Stimulated activated CD4-positive, alpha-beta T cell treated with anti-CD3 and anti-CD28 coated beads, Interleukin-12 subunit alpha, Interleukin-12 subunit beta, amount 100 ng/mL, for 4 hours (primary cell): Measurements from ENCODE around the gene CYP4F12.
"Not testable (repeated sequence)": the region's sequence is repeated elsewhere in the genome, so short reads cannot be mapped to it uniquely, and the experiment has no call there.

Source experiments
- DNase-seq: peaks from one replicate; pipeline ENCODE4 v3.0.0-alpha.2; 2020

CYP4F12 gene

DNA sequence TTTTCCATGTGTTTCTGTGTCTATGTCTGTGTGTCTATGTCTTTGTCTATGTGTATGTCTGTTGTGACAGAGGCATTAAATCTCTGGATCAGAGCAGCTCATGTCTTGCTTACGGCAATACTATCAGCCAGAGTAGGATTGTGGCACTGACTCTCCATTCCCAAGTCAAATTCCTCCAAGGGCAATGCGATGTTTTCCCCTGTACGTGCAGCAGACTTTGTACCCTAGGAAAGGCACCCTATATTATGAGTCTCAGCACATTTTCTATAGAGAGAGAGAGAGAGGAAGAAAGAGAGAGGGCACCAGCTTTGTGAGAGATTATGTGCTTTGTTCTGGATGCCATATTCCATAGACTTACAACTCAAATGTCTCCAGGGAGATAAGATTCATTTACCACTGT lies 21.1 kb upstream of the CYP4F12 start:
- no peak for DNase-seq

DNA sequence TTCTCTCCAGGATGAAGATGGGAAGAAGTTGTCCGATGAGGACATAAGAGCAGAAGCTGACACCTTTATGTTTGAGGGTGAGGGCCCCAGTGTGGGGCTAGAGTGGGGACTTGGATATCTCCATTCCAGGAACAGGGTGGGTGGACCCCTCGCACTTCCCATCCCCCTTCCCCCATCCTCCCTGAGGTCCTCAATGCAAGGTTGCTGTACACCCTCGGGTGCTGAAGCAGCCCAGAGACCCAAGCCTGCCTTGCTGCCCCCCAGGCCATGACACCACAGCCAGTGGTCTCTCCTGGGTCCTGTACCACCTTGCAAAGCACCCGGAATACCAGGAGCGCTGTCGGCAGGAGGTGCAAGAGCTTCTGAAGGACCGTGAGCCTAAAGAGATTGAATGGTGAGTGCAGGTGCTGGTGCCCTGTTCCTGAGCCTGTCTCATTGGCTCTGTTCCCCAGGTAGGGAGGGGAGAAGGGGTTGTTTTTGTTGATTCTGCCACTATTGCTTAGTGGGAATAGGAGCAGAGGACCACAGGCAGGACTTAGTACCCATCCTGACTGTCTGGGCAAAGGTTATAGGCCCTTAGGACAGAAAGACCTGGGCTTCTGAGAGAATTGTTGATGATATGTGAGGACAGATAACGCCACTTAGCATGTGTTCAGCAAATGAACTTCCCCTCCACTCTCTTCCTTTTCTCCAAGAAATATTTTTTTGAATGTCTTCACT lies 20.2 kb upstream of the CYP4F12 start:
- no peak for DNase-seq

DNA sequence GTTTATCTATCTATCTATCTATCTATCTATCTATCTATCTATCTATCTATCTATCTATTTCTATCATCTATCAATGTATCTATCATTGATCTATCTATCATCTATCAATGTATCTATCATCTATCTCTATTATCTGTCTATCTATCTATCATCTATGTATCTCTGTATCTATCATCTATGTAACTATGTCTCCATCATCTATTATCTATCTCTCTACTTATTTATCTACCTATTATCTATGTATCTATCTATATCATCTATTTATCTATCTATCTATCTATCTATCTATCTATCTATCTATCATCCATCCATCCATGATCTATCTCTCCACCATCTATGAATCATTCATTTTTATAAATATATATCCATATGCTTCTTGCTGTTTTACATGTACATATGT lies 16.4 kb upstream of the CYP4F12 start:
- DNase-seq: no peak

DNA sequence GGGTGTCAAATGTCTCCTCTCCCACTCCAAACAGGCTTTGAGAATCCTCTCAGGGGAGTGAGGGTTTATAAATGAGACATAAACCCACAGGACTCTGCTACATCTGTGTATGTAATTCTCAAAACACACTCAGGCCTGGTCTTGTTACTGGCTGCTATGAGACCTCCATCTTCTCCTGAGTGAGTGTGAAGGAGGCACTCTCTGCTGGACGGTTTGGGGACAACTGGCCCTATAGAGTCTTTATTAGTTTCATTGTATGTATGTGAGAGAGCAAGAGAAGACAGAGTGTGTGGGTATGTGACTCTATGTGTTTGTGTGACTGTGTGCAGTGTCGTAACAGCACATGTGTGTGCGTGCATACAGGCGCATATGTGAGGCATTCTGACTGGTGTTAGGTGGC lies 9.6 kb upstream of the CYP4F12 start:
- no peak for DNase-seq

DNA sequence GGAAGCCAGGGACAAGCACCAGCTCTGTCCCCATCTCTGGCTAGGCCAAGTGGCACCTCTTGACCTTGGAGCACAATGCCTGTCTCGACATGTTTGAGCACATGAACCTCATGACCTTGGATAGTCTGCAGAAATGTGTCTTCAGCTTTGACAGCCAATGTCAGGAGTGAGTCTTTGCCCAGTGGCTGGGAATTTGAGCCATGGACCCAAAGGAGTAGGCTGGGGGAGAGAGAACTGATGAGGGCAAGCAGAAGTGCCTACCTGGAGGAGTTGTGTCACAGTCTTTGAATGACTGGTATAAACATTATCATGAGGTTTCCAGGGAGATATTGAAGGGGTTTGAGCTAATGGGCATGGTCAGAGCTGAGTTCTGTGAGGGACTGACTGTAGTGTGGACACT lies 6.7 kb upstream of the CYP4F12 start:
- no peak for DNase-seq

DNA sequence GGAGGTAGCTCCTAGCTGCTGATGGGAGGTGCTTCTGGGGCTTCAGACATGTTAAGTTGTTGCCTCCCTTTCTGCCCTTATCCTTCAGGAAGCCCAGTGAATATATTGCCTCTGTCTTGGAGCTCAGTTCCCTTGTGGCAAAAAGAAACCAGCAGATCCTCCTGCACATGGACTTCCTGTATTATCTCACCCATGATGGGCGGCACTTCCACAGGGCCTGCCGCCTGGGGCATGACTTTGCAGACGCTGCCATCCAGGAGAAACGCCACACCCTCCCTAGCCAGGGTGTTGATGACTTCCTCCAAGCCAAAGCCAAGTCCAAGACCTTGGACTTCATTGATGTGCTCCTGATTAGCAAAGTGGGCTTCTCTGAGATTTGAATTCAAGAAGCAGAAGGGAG lies 6.0 kb upstream of the CYP4F12 start:
- DNase-seq: no peak

DNA sequence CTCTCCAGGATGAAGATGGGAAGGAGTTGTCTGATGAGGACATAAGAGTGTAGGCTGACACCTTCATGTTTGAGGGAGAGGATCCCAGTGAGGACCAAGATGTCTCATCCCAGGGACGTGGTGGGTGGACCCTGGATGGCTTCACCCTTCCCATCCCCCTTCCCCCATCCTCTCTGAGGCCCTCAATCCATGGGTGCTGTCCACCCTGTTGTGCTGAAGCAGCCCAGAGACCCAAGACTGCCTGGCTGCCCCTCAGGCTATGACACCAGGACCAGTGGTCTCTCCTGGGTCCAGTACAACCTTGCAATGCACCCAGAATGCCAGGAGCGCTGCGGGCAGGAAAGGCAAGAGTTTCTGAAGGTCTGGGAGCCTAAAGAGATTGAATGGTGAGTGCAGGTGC lies 3.4 kb upstream of the CYP4F12 start:
- DNase-seq: no peak

DNA sequence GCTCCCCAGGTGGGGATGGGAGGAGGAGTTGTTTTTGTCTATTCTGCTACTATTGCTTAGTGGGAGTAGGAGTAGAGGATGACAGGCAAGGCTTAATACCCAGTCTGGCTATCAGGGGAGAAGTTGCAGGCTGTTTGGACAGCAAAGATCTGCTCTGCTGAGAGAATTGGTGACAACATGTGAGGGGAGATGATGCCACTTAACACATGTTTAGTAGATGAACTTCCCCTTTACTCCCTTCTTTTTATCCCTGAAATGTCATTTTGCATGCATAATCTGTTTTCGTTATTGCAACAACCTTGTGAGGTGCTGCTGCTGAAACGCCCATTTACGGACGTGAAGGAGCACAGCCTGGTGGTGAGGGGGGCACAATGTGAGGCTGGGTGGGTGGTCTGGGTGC lies 3.0 kb upstream of the CYP4F12 start:
- DNase-seq: no peak

DNA sequence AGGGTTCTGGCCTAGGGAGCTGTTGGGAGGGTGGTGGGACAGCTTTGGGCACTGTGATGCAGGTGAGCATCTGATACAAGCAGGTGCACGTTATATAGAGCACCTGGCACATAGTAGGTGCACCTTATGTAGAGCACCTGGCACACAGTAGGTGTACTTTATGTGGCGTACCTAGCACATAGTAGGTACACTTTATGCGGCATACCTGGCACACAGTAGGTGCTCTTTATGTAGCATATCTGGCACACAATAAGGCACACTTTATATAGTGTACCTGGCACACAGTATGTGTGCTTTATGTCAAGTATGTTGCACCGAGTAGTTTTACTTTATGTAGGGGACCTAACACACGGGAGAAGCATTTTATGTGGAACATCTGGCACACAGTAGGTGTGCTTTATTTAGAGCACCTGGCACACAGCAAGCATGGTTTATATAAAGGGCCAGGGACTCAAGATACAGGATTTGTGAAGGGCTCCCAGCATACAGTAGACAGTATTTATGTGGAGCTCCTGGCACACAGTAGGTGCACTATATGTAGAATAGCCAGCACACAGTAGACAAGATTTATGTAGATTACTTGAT lies 1.6 kb upstream of the CYP4F12 start:
- no peak for DNase-seq

DNA sequence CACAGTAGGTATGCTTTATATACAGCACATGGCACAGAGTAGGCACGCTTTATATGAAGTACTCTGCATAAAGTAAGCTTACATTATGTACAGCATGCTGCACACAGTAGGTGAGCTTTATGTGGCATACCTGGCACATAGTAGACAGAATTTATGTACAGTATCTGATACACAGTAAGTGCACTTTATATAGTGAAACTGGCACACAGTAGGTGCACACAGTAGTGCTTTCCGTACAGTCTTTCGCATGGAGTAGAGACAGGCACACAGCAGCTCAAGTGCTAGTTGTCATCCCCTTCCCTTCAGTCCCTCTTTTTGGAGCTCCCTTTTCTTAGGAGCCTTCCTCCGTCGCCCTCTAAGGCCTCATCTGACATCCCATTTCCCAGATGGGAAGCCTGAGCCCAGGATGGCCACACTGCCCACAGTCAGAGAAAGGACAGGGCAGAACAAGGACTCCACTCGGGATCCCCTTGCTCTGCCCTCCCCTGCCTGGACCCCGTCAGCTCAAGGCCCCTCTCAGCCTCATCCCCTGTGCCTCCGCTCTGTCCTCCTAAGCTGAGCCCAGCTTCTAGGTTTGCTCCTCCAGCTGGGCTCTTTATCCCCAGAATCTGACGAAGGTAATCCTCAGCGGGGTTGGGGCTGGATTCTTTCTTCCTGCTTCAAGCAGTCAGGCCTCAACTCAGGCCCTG lies 852 bp upstream of the CYP4F12 start:
- no peak for DNase-seq

DNA sequence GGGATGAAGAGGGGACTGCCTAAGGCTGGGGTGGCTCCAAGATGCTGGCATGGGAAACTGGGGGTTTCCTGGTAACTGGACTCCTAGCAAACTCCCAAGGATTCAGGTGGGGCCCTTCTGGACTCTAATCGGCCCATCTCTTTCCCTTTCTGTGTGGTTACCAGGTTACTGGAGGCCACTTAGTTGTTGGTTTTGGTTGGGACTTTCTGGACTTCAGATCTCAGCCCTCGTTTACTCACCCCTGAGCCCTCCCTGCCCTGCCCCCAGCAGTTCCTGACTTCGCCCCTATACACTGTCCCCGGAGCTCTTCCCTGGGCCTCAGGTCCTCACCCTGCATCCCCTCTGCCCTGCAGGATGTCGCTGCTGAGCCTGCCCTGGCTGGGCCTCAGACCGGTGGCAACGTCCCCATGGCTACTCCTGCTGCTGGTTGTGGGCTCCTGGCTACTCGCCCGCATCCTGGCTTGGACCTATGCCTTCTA lies 328 bp downstream of the CYP4F12 start:
- DNase-seq: no peak

DNA sequence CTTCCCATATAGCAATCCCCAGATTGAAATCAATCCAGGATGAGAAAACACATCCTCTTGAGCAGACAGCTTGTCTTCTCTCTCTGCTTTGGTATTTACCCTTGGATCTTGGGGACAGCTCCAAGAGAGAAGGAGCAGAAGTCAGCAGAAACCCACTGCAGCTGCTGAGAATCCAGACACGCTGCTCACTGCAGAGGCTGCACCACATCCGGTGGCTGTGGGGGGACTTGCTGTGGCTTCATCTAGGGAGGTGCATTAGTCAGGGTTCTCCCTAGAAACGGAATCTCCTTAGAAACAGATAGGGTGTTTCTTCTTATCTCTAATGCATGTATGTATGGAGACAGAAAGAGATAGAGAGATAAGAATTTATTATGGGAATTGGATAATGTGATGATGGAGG lies 2.7 kb downstream of the CYP4F12 start:
- no peak for DNase-seq

DNA sequence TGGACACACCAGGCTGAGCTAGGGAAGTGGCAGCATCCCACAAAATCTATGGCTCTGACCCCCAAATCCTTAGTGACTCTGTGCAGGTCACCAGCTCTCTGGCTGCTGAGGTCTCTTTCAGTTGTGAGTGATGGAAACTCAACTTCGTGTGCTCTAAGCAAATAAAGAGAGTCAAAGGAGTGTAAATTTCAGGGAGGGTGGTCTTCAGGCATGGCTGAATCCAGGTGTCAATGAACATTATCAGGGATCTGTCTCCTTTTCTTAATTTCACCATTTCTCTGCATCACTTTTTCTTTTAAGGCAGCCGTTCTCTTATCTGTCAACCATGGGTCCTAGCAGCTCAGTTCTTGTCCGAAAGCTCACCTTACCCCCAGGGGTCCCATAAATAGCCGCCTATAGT lies 6.2 kb downstream of the CYP4F12 start:
- no peak for DNase-seq

DNA sequence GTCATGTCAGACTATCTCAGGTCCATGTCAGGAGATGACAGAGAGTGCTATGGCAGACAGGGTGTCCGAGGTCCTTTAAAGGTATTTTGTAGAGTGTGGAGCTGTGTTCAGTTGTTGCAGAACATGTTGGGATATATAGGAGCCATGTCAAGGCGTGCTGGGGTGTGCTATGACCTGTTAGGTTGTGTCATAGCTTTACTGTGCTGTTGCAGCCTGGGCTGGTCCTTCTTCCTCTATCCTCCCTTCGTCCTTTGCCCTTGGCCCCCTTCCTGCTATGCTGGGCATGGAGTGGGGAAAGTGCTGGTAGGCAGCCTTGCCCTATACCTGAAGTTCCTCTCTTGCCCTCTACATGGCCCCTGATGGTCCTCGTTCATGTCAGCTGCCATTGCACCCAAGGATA lies 7.0 kb downstream of the CYP4F12 start:
- DNase-seq: not testable (repeated sequence)

DNA sequence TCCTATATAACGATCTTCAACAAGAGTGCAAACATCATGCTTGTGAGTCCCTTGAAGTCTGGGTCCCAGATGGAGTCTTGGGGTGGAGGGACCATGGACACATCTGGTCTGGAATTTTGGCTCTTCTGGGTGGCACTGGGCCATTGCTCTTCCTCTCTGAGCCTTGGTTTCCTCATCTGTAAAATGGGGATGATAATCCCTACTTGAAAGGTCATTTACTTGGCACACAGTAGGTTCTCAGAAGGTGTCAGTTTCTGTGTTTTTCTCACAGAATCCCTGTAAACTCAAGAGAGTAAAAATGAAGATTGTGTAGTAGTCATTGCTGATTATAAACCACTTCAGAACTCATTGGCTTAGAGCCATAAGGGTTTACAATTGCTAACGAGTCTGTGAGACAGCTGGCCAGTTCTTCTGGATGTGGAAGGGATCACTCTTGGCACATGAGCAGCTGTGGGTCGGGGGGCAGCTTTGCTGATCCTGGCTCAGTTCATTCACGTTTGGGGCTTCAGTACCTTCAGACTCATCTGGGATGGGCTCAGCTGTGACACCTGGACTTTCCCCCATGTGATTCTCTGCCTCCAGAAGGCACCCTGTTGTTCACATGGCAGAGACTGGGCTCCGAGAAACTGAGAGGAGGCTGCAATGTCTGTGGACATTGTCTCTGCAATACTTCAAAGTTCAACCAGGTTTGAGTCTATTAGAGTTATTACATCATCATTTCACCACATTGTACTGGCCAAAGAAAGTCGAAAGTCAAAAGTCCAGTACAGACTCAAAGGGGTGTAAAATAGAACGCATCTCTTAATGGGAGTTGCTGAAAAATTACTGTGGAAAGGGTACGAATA lies 7.8 kb downstream of the CYP4F12 start:
- DNase-seq: no peak

DNA sequence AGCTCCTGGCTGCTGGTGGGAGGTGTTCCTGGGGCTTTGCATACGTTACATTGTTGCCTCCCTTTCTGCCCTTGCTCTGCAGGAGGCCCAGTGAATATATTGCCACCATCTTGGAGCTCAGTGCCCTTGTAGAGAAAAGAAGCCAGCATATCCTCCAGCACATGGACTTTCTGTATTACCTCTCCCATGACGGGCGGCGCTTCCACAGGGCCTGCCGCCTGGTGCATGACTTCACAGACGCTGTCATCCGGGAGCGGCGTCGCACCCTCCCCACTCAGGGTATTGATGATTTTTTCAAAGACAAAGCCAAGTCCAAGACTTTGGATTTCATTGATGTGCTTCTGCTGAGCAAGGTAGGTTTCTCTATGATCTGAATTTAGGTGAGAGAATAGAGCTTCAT lies 10.5 kb downstream of the CYP4F12 start:
- DNase-seq: no peak

DNA sequence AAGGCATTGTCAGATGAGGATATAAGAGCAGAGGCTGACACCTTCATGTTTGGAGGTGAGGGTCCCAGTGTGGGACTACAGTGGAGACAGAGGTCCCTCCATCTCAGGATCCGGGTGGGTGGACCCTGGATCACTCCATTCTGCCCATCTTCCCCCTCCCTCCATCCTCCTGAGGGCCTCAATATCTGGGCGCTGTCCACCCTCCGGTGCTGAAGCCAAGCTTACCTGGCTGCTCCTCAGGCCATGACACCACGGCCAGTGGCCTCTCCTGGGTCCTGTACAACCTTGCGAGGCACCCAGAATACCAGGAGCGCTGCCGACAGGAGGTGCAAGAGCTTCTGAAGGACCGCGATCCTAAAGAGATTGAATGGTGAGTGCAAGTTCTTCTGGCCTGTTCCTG lies 11.9 kb downstream of the CYP4F12 start:
- no peak for DNase-seq

DNA sequence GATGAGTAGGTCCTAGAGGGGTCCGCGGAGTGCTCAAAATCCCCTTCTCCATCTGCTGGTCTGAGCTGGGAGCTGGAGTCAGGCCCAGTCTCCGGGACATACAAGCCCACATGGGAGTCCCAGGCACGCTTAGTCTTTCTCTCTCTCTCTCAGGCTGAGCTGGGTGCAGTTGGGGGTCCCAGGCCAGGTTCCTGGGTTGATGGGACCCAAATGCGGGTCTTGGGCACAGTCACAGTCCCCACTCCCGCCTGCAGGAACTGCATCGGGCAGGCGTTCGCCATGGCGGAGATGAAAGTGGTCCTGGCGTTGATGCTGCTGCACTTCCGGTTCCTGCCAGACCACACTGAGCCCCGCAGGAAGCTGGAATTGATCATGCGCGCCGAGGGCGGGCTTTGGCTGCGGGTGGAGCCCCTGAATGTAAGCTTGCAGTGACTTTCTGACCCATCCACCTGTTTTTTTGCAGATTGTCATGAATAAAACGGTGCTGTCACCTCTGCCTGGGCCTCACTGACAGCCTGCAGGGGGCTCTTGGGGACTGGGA lies 23.8 kb downstream of the CYP4F12 start:
- no peak for DNase-seq

DNA sequence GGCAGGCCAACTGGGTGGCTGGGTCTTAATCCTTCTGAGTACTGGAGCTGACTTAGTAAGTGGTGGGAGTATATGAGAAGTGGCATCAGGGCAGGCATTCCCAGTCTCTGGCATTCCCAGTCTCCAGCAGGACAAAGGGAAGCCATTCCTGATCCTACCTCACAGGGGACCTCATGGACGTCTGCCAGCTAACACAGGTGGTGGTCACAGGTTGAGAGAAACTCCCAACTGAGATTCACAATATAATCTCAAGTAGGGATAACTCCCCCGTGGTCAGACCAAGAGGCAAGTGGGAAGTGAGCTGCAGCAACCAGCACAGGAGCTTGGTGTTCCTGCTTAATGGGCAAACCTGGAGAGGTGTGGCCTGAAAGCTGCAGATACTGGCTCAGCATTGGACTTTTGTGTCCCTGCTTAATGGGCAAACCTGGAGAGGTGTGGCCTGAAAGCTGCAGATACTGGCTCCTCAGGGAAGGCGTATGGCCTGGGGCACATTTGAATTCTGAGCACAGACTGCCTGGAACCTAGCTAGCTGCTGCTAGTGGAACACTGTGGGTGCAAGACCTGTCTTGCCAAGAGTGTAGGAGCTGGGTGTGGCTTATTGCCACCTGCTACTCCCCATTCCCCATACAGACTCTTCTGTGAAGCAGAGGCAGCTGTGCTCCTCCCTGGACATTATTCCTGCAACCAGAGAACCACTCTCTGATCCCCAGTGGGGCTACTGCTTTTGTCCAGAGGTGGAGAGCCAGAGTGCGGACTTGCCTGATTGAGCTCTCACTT lies 29.1 kb downstream of the CYP4F12 start:
- no peak for DNase-seq

DNA sequence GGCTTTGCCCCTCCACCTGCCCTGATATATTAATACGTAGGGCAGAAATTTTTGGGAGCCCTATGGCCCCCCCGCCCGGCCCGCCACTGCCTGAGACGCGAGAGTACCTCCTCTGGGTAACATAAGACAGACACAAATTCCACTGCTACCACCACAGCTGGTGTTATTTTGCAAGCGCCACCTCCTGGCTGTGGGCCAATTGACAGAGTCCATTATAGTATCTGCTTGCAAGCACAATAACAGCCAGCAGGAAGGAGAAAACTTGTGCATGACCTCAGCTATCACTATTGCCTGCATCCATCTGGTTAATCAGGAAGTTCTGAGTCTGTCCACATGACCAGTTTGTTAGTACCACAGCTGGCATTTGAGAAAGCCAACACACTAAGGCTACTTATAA lies 29.6 kb downstream of the CYP4F12 start:
- no peak for DNase-seq

DNA sequence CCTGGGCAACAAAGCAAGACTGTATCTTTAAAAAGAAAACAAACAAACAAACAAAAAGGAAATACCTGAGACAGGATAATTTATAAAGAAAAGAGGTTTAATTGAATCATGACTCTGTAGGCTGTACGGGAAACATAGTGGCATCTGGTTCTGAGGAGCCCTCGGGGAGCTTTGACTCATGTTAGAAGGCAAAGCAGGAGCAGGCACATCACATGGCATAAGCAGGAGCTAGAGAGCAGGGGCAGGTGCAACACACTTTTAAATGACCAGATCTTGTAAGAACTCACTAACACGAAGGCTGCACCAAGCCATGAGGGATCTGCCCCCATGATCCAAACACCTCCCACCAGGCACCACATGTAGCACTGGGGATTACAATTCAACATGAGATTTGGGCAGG lies 41.8 kb downstream of the CYP4F12 start:
- DNase-seq: no peak

DNA sequence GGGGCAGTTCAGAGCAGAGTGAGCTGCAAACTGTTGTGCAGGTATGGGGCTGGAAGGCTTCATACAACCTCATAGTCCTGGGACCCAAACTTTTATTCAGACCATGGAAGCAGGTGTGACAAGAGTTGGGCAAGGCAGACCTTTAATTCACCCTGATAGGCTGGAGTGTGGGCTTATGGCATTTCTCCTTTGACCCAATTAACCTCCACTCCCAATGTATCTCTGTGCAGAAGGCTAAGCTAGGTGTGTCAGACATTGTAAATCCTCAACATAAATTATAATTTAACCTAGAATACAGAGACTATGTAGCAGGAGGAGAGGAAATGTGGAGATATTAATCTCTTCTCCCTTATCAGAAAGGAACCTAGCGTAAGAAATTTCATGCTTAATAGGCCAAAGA lies 42.8 kb downstream of the CYP4F12 start:
- no peak for DNase-seq
